Measurements from ENCODE around the gene CCR7. TPM values are rescaled to one million over a fixed set of nuclear protein-coding genes. Genes with fewer than 3 reads are reported as not detected.

CCR7 gene
- total and polyA plus RNA-seq, 5 experiments from 2014 or later = 571 to 2,008 (median 897) TPM

- POLR2A ChIA-PET = interaction anchor here (0.6 to 37.3 kb wide), 18 partner anchors 8 to 1130 kb away, joined by 3 to 2269 read pairs (median 6); partner anchors contain the start of gene SMARCE1
- DNase-seq = peak in 9 of 10 donors; percentile 54 to 80 (median 66)
- Mint-ChIP-seq H3K9me3 (peaks cover 0 to 10% (median 0%) of the 10 kb centered on the region in 9 donors), H3K4me3 (peak overlapping the region; percentile 91 to 100 (median 97)), H3K27me3 (no peaks in the 10 kb centered on the region), H3K36me3 (peaks cover 59 to 94% (median 80%) of the 10 kb centered on the region in 3 donors), H3K27ac (peak overlapping the region; percentile 95 to 100 (median 100)), H3K4me1 (peaks cover 52 to 94% (median 73%) of the 10 kb centered on the region in 4 donors)
- peak; percentile 24 to 28 for ATAC-seq
Measured at GRCh38 chr17:40560592-40561293, 4.5 kb downstream of the CCR7 start.

- Mint-ChIP-seq H3K9me3 (peaks cover 0 to 8% (median 0%) of the 10 kb centered on the region in 9 donors), H3K4me1 (peaks cover 53 to 95% (median 75%) of the 10 kb centered on the region in 4 donors), H3K4me3 (peak overlapping the region; percentile 91 to 100 (median 97)), H3K27me3 (no peaks in the 10 kb centered on the region), H3K36me3 (peaks cover 56 to 99% (median 79%) of the 10 kb centered on the region in 3 donors), H3K27ac (peak overlapping the region; percentile 95 to 100 (median 100))
- POLR2A ChIA-PET = interaction anchor here (0.8 to 37.3 kb wide), 14 partner anchors 9 to 1130 kb away, joined by 3 to 2269 read pairs (median 8); partner anchors contain the start of gene SMARCE1
- ATAC-seq (peak; percentile 12 to 27), DNase-seq (peak; percentile 69 to 91 (median 84))
Measured at GRCh38 chr17:40559954-40560591, 5.2 kb downstream of the CCR7 start.

- Mint-ChIP-seq H3K9me3 (peaks cover 0 to 7% (median 0%) of the 10 kb centered on the region in 9 donors), H3K4me3 (peak overlapping the region; percentile 91 to 100 (median 97)), H3K27ac (peak overlapping the region; percentile 95 to 100 (median 100)), H3K36me3 (peaks cover 51 to 99% (median 77%) of the 10 kb centered on the region in 3 donors), H3K4me1 (peaks cover 57 to 97% (median 79%) of the 10 kb centered on the region in 4 donors), H3K27me3 (no peaks in the 10 kb centered on the region)
- POLR2A ChIA-PET = interaction anchor here (0.9 to 37.3 kb wide), 10 partner anchors 18 to 171 kb away, joined by 3 to 2269 read pairs (median 88); partner anchors contain the start of gene SMARCE1
- DNase-seq (no peak), ATAC-seq (no peak)
Measured at GRCh38 chr17:40559564-40559916, 5.7 kb downstream of the CCR7 start.

GRCh38 chr17:40558890-40559563 is 6.2 kb downstream of the CCR7 start:
- Mint-ChIP-seq H3K4me3 (peak overlapping the region; percentile 91 to 100 (median 97)), H3K9me3 (peaks cover 0 to 4% (median 0%) of the 10 kb centered on the region in 9 donors), H3K27me3 (no peaks in the 10 kb centered on the region), H3K27ac (peak overlapping the region; percentile 95 to 100 (median 100)), H3K36me3 (peaks cover 46 to 99% (median 76%) of the 10 kb centered on the region in 3 donors), H3K4me1 (peaks cover 59 to 98% (median 83%) of the 10 kb centered on the region in 4 donors)
- DNase-seq (no peak), ATAC-seq (no peak)
- POLR2A ChIA-PET = interaction anchor here (0.7 to 37.3 kb wide), 10 partner anchors 10 to 170 kb away, joined by 3 to 2269 read pairs (median 26); partner anchors contain the start of gene SMARCE1

GRCh38 chr17:40558300-40558889 is 6.9 kb downstream of the CCR7 start:
- H3K27ac Mint-ChIP-seq = peak overlapping the region; percentile 92 to 100 (median 99)
- H3K36me3 Mint-ChIP-seq = peaks cover 40 to 99% (median 74%) of the 10 kb centered on the region in 3 donors
- DNase-seq (no peak), ATAC-seq (no peak)
- H3K4me1 Mint-ChIP-seq = peaks cover 64 to 98% (median 86%) of the 10 kb centered on the region in 4 donors
- peak overlapping the region; percentile 52 to 100 (median 97) for H3K4me3 Mint-ChIP-seq
- no peaks in the 10 kb centered on the region for H3K27me3 Mint-ChIP-seq
- peaks cover 0 to 3% (median 0%) of the 10 kb centered on the region in 9 donors for H3K9me3 Mint-ChIP-seq
- POLR2A ChIA-PET = interaction anchor here (0.7 to 37.3 kb wide), 9 partner anchors 11 to 141 kb away, joined by 3 to 2269 read pairs (median 7); partner anchors contain the start of gene TOP2A

- H3K9me3 Mint-ChIP-seq = peaks cover 0 to 3% (median 0%) of the 10 kb centered on the region in 9 donors
- DNase-seq (peak in 3 of 10 donors; percentile 19 to 61 (median 33)), ATAC-seq (no peak)
- H3K4me3 Mint-ChIP-seq = peak overlapping the region; percentile 75 to 100 (median 97)
- peak overlapping the region; percentile 92 to 100 (median 99) for H3K27ac Mint-ChIP-seq
- peaks cover 61 to 98% (median 90%) of the 10 kb centered on the region in 4 donors for H3K4me1 Mint-ChIP-seq
- H3K36me3 Mint-ChIP-seq = peaks cover 33 to 99% (median 67%) of the 10 kb centered on the region in 3 donors
- no peaks in the 10 kb centered on the region for H3K27me3 Mint-ChIP-seq
- POLR2A ChIA-PET = interaction anchor here (1.4 to 37.3 kb wide), 10 partner anchors 1 to 140 kb away, joined by 3 to 2269 read pairs (median 102); partner anchors contain the start of genes CCR7, SMARCE1 and TOP2A
Measured at GRCh38 chr17:40557531-40558299, 7.6 kb downstream of the CCR7 start.

- H3K36me3 Mint-ChIP-seq = peaks cover 27 to 98% (median 59%) of the 10 kb centered on the region in 3 donors
- peaks cover 0 to 1% (median 0%) of the 10 kb centered on the region in 9 donors for H3K9me3 Mint-ChIP-seq
- no peaks in the 10 kb centered on the region for H3K27me3 Mint-ChIP-seq
- H3K27ac Mint-ChIP-seq = peak overlapping the region; percentile 90 to 100 (median 96)
- peaks cover 64 to 100% (median 95%) of the 10 kb centered on the region in 4 donors for H3K4me1 Mint-ChIP-seq
- POLR2A ChIA-PET = interaction anchor here (1.4 to 37.3 kb wide), 10 partner anchors 2 to 139 kb away, joined by 3 to 2269 read pairs (median 102); partner anchors contain the start of genes CCR7, SMARCE1 and TOP2A
- ATAC-seq = no peak
- H3K4me3 Mint-ChIP-seq = peak overlapping the region; percentile 36 to 100 (median 84)
- peak in 2 of 10 donors; percentile 18 to 58 for DNase-seq
Measured at GRCh38 chr17:40556884-40557414, 8.3 kb downstream of the CCR7 start.

GRCh38 chr17:40556198-40556661 is 9.0 kb downstream of the CCR7 start:
- POLR2A ChIA-PET = interaction anchor here (0.9 to 37.3 kb wide), 9 partner anchors 3 to 107 kb away, joined by 3 to 2269 read pairs (median 197); partner anchors contain the start of genes CCR7 and SMARCE1
- Mint-ChIP-seq H3K4me3 (peak overlapping the region in 9 of 10 donors; percentile 75 to 100 (median 84)), H3K27me3 (no peaks in the 10 kb centered on the region), H3K27ac (peak overlapping the region; percentile 90 to 100 (median 96)), H3K4me1 (peaks cover 65 to 100% (median 97%) of the 10 kb centered on the region in 4 donors), H3K36me3 (peaks cover 20 to 93% (median 52%) of the 10 kb centered on the region in 3 donors), H3K9me3 (no peaks in the 10 kb centered on the region)
- DNase-seq (peak in 1 of 10 donors; percentile 24), ATAC-seq (no peak)

GRCh38 chr17:40555296-40556190 is 9.7 kb downstream of the CCR7 start:
- Mint-ChIP-seq H3K9me3 (no peaks in the 10 kb centered on the region), H3K4me3 (peak overlapping the region in 9 of 10 donors; percentile 79 to 100 (median 84)), H3K27ac (peak overlapping the region; percentile 90 to 100 (median 96)), H3K4me1 (peaks cover 62 to 100% (median 97%) of the 10 kb centered on the region in 4 donors), H3K36me3 (peaks cover 13 to 89% (median 45%) of the 10 kb centered on the region in 3 donors), H3K27me3 (no peaks in the 10 kb centered on the region)
- no peak for ATAC-seq
- no peak for DNase-seq
- POLR2A ChIA-PET = interaction anchor here (0.5 to 37.3 kb wide), 15 partner anchors 3 to 1133 kb away, joined by 3 to 2269 read pairs (median 5); partner anchors contain the start of genes CCR7, EIF1, RARA and SMARCE1

Measured in naive thymus-derived CD8-positive, alpha-beta T cell (primary cell).